ENCODE data around the gene COP1.

Gene COP1

GRCh38 chr1:176187001-176187400 is 20.1 kb downstream of the COP1 start:
- no peak overlapping the region for H3K4me3 ChIP-seq
- no peak for TF ChIP-seq CTCF (IDR thresholded peaks at IDR 0.05)
- H3K27ac ChIP-seq: no peak overlapping the region
- no peak for DNase-seq (ENCODE audit: low spot score)

GRCh38 chr1:176183618-176184017 is 23.5 kb downstream of the COP1 start:
- no peak for TF ChIP-seq CTCF (IDR thresholded peaks at IDR 0.05)
- Histone ChIP-seq H3K4me3 (no peak overlapping the region), H3K27ac (no peak overlapping the region)
- DNase-seq (ENCODE audit: low spot score): no peak

- H3K27ac ChIP-seq: no peak overlapping the region
- no peak for TF ChIP-seq CTCF (IDR thresholded peaks at IDR 0.05)
- DNase-seq (ENCODE audit: low spot score): no peak
Measured at GRCh38 chr1:176178316-176178715, 28.8 kb downstream of the COP1 start.

GRCh38 chr1:176177764-176178163 is 29.3 kb downstream of the COP1 start:
- Histone ChIP-seq H3K27ac (no peak overlapping the region), H3K4me3 (no peak overlapping the region)
- TF ChIP-seq CTCF (IDR thresholded peaks at IDR 0.05): no peak
- DNase-seq (ENCODE audit: low spot score): no peak

More at GRCh38 chr1:176178316-176178715, 28.8 kb downstream of the COP1 start:
- H3K4me3 ChIP-seq: no peak overlapping the region

- H3K27ac ChIP-seq: no peak overlapping the region
- DNase-seq (ENCODE audit: low spot score): no peak
Measured at GRCh38 chr1:176174108-176174507, 33.0 kb downstream of the COP1 start.

GRCh38 chr1:176172215-176172614 is 34.9 kb downstream of the COP1 start:
- no peak for TF ChIP-seq CTCF (IDR thresholded peaks at IDR 0.05)
- no peak for DNase-seq (ENCODE audit: low spot score)
- H3K27ac ChIP-seq: no peak overlapping the region
- H3K4me3 ChIP-seq: no peak overlapping the region

More at GRCh38 chr1:176174108-176174507, 33.0 kb downstream of the COP1 start:
- no peak for TF ChIP-seq CTCF (IDR thresholded peaks at IDR 0.05)
- no peak overlapping the region for H3K4me3 ChIP-seq

GRCh38 chr1:176167210-176167609 is 39.9 kb downstream of the COP1 start:
- no peak for TF ChIP-seq CTCF (IDR thresholded peaks at IDR 0.05)
- no peak for DNase-seq (ENCODE audit: low spot score)
- Histone ChIP-seq H3K27ac (no peak overlapping the region), H3K4me3 (no peak overlapping the region)

All from coronary artery (tissue), 2 donors.